ENCODE measurements around the gene RAB11A.

Gene RAB11A

DNA sequence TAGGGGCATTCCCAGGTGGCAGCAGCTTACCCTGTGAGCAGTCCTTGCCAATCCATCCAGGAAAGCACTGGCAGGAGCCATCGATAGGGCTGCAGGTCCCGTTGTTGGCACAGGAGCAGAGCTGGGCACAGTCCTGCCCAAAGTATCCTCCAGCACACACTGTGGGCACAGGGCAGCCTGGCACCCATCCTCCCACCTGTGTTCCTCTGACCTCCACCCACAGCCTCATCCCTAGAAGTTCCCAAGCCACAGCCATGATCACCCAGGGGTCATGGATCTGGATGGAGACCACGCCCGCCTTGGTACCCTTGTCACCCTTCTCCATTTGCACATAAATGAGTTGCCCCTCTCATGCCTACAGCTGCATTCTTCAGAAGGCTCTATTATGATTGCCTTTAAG lies 48.6 kb downstream of the RAB11A start:
- no peak for DNase-seq

DNA sequence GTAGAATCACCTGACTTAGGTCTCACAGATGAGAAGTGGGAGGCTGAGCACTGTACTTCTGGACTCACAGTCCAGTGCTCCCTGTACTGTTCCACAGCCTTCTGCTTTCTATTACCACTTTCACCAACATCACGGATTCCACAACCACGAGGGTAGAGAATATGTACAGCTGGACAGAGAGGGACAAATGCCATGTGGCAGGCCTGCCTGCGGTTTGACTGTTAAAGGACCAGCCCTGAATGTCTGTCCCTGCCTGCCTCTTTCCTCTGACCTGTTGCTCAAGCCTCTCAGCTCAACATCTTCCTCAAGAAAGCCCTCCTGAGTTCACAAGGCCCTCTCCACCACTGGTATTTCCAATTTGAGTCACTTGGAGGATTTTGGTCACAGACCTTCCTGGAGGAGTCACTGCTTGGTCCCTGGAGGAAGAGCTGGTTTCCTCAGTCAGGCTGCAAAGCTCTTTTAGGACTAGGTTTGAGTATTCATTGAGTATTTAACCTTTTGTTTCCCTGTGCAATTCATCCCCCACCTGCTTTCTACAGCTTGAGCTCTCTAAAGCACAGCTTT lies 49.1 kb downstream of the RAB11A start:
- DNase-seq = peak; percentile 26 to 60 (median 38)

DNA sequence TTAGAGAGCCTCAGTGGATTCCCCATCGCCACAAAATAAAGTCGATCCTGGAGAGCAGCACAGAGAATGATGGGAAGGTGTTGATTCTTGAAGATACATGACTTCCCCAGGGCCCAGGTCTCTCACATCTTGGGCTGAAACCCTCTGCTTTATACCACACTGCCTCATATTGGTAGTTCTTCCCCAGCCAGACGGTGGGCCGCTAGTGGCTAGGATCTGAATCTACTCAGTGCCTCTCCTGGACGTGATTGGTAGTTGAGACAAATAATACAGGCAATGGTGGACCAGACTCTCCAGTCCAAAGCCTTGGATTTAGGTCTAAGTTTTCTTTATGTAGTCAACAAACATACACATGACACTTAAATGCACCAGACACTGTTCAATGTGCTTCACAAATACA lies 49.7 kb downstream of the RAB11A start:
- no peak for DNase-seq

DNA sequence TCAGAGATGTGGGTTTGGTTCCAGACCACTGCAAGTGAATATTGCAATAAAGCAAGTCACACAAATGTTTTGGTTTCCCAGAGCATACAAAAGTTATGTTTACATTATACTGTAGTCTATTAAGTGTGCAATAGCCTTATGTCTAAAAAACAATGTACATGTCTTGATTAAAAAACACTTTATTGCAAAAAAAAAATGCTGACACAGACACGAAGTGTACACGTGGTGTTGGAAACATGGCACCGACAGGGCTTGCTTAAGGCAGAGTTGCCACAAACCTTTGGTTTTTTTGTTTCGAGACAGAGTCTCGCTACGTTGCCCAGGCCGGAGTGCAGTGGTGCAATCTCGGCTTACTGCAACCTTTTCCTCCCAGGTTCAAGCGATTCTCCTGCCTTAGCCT lies 50.1 kb downstream of the RAB11A start:
- DNase-seq = no peak

DNA sequence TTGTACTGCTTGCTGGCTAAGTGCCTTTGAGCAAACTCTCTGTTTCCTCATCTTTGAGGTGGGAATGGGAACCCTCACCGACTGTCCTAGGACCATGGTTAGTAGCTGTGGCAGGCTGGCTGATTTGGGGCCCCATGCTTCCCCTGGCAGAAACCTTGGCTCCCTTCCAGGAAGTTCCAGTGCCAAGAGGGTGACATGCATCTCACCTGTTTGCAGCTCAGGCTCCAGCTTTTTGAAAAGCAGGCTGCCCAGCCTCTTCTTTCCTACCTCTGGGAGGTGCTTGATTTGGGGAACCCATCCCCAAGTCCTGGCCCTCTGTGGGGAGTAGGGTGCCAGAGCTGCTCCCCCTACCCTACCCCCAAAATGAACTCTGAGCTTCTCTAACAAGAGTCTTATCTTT lies 50.8 kb downstream of the RAB11A start:
- no peak for DNase-seq

DNA sequence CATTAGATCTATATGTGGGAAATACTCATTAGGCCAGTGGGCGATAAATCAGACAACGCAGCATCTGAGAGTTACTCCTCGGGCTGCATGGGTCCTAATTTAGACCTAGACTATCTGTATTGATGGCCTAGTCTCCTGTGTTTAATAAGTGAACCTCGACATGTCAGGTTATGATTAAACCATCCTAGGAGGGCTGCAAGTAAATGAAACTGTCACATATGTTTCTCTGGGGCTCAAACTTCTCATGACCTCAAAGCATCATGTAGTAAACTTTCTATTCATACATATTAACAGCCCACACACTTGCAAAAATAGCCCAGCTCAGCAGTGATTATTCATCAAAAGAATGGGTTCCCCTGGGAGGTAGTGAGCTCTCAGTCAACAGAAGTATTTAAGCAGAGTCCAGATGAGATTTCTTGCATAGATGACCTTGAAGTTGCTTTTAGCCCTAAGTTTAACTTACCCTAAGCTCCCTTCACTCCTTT lies 51.6 kb downstream of the RAB11A start:
- no peak for DNase-seq

DNA sequence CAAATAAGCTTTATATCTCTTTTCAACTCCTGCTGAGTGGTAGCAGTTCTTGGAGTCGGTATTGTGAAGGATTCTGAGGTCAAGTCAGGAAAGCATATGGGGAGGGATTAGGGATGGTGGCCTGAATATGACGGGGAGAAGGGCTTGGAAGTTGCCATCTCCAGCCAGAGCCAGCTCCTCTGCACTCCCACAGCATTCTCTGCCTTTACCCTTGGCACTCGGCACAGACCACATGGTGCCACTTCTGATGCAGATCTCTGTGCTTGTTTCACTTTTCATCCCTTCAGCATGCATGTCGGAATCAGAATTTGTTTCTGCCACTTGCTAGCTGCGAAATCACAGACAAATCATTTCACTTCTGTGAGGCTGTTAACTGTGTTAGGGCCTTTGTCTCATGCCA lies 52.5 kb downstream of the RAB11A start:
- DNase-seq = no peak

DNA sequence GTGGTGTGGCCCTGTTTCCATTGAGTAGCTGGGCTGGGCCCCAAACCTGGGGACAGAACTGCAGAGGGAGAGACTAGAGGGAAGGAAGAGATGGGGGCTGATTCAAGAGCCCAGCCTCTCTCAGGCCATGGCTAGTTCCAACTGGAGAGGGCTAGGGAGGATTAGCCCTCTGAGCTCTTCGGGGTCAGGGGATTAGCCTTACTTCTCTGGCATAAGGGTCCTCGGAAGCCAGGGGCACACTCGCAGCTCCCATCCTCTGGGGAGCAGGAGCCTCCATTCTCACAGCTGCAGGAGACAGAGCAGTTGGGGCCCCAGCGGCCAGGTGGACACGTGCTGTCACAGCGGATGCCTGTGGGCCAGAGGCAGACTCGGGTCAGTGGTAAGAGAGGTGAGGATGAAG lies 53.3 kb downstream of the RAB11A start:
- no peak for DNase-seq

DNA sequence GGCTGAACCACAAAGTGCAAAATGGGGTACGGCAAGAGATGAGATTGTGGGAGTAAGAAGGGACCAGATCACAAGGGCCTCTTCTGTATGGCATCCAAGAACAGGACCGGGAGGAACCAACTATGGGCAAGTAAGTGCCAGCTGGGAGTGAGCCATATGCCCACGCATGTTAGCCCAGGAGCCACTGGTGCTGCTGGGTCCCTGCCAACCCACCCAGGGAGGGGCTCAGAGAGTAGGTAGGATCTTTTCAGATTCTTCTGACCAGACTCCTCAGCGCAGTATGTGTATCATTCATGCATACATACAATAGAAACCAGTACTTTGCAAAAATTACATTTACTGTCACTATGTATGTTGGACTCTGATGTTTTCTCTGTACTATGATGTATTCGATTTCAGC lies 54.0 kb downstream of the RAB11A start:
- DNase-seq = no peak

DNA sequence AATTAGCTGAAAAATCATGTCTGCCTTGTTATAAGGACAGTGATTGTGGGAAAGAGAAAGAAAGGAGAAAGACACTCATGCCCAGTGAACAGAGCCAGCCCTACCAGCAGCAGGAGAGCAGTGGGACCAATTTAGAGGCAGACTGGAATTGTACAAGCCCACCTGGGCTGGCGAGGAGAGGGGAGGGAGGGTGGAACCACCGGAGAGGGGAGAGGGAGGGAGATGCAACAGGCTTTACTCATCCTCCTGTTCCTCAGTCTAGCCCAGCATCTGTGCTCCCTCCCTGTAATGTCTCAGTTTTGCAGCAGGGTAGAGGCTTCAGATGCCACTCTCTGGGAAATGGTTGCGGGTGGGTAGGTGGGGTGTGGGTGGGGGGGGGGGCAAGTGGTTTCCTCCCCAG lies 54.7 kb downstream of the RAB11A start:
- DNase-seq = no peak

DNA sequence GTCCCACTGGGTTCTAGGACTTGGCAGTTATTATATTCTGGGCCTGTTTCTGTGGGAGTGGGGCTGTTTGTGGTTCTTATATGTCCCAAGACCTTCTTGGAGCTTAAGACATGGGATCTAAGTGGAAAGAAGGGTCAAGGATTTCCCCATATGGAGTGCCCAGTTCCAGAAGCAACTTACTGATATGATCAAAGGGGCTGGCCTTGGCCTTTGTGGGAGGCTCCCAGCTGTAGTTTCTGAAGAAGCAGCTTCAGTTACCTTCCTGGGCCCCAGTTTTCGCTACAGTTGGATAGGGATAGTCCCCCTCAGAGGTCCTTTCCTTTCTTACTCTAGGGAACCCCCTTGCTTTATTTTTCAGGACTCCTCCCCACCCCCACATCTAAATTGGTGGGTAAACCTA lies 56.0 kb downstream of the RAB11A start:
- no peak for DNase-seq

DNA sequence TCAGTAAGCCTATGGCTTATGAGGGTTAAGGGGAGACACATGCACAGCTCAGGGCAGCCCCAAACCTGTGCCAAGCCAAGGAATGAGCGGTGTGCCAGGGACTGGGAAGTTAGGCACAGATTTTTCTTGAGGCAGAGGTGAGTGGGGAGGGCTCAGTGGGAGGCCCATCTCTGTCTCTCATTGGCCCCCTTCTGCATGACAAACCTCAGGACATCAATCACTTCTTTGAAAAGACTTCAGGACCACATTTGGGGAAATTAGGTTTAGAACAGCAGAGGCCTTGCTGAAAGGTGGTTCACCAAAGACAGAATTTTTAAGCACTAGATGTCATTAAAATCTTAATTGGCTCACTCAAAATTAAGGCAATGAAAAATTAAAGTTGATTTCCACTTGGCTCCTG lies 57.2 kb downstream of the RAB11A start:
- no peak for DNase-seq

DNA sequence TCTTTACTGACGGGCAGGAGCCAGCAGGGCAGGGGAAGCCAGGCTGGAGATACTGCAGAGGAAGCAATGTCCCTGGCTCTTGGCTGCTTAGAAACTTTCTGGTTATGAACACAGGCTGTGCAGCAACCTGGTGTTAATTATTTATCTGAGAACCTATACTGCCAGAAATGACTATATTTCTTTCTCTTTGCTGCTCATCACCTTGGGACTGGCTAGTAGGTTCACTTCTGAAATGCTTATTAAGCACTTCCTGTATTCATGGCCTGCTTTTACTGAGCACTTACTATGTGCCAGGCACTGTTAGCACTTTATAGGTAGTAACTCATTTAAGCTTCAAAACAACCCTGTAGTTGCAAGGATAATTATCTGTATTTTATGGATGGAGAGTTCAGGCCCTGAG lies 57.6 kb downstream of the RAB11A start:
- no peak for DNase-seq

DNA sequence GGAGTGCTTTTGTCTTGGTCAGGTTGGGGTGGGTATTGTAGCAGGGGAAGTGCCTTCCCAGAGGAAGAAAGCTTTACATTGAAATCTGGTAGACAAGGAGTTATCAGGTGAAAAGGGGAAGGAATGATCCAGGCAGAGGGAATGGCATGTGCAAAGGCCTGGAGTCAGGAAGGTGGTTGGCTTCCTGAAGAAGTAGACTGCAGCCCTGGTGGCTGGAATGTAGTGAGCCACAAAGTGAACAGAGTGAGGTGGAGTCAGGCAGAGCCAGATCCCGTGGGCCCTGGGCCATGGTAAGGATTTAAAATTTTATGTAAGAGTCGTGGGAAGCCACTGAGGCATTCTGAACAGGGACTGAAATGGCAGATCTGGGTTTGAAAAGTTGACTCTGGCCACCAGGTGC lies 58.3 kb downstream of the RAB11A start:
- no peak for DNase-seq

DNA sequence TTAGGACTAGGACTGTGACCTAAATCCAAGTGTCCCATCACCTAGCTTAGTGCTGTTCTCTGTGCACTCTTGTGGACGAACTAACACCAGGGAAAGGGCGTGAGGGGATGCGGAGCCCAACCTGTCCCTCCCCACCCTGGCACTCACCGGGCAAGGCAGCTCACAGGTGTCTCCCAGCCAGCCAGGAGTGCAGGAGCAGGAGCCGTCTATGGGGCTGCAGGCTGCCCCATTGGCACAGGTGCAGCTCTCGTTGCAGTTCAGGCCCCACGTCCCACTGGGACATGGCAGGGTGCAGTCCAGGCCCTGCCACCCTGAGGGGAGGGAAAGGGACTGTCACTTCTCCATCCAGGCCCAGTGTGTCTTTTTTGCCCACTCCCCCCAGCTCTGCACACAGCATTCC lies 60.3 kb downstream of the RAB11A start:
- DNase-seq = no peak

DNA sequence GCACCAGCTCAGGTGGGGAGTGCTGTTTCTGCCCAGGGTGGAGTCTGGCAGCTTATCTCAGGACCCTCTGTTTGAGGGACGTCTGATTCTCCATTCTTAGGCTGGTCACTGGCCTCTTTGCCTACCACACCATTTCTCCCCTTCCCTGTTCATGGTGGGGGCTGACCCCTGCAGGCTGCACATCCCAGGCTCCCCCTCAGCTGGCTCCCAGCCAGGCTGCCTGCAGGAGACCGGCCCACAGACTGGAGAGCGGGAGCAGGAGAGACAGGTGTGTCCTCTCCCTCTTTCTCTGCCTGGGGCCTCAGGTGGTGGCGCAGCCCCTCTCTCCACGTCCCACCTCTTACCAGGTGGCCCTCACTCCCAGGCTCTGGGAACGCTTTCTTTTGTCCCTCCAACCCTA lies 60.8 kb downstream of the RAB11A start:
- no peak for DNase-seq

DNA sequence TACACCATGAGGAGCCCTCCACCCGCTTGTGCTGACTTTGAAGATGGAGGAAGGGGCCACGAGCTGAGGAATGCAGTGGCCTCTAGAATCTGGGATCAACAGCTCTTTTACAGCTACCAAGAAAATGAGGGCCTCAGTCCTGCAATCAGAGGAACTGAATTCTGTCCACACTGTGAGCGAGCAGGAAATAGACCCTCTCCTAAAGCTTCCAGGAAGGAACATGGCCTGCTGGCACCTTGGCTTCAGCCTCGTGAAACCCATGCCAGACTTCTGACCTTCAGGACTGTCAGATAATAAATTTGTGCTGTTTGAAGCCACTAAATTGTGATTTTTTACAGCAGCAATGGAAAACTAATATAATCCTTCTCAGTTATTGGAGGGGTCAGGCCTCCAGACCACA lies 61.9 kb downstream of the RAB11A start:
- DNase-seq = no peak

DNA sequence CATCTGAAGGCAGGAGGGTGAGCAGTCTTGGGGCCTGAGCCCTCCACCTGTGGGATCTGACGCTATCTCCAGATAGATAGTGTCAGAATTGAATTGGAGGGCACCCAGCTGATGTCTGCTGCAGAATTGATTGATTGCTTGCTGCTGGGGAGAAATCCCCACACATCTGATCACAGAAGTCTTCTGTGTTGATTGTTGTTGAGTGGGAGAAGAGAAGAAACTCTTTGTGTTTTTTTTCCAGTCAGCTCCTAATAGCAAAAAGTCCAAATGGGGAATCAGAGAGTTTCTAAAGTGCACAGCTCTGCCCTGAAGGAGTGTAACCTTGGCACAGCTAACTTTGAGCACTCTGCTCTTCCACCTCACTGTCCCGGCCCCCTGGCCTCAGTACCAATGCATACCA lies 66.1 kb downstream of the RAB11A start:
- DNase-seq = no peak

DNA sequence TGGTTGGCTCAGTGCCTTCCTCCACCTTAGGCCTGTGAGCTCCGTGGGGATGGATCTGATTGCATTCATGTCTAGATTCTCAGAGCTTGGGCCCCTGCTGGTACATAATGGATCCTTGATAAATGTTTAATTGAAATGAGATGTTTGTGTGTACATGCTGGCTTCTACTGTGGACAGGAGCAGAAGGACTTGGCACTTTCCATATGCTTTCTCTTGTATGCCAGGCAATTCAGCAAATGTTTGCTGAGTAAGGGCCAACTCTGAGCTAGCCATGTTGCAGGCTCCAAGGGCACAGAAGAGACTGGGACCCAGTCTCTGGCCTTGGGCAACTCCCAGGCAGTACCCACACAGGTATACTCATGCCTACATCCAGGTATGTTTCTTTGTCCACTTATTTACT lies 67.0 kb downstream of the RAB11A start:
- no peak for DNase-seq

DNA sequence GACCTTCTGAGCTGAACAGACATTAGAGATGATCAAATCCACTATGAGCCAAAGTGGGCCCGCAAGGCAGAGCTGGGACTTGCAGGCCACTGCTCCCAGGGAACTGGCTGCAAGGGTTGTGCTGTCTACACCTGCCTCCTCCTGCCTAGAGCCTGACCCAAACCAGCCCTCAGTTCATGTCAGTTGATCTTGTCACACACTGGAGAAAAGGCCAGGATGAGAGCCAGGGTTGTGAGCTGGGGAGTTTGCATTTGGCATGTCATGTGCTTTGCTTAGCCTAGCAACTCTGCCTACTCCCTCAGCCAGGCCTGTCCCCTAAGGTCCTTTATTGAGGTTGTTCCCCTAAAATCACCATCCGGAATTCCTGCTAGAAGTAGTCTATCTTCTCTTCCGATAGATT lies 67.8 kb downstream of the RAB11A start:
- DNase-seq = no peak

DNA sequence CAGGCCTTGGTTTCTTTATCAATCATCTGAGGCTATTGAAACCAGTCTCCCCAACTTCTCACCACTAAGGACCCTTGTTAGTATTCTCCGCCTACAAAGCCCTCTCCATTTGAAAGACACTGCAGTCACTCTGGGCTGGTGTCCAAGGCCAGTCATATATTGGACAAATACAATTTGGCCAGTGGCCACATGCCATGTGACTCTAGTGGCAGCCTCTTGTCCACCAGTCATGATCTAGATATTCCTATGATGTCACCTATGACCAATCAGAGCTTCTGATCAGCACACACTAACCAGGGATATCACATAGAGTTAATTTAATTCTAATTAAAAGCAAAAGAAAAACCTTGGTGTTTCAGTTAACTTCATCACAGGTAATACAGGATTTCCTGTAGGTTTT lies 68.2 kb downstream of the RAB11A start:
- peak; percentile 7 to 37 (median 22) for DNase-seq

DNA sequence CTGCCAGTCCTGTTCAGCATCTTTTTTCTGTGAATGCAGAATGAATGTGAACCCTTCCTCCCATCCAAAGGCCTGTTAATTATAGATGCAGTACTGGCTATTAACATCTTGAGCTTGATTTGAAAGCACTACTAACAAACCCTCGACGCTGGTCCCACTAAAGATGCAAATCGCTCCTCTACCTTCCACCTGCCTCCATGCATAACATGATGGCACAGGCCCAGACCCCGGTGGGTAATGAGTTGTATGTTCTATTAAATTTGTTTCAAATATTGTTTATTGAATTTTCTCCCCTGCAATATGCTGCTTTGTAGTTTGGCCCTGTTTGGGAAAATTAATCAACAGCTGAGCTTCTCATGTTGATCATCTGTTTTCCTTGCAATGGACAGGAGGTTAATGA lies 69.3 kb downstream of the RAB11A start:
- DNase-seq = no peak

DNA sequence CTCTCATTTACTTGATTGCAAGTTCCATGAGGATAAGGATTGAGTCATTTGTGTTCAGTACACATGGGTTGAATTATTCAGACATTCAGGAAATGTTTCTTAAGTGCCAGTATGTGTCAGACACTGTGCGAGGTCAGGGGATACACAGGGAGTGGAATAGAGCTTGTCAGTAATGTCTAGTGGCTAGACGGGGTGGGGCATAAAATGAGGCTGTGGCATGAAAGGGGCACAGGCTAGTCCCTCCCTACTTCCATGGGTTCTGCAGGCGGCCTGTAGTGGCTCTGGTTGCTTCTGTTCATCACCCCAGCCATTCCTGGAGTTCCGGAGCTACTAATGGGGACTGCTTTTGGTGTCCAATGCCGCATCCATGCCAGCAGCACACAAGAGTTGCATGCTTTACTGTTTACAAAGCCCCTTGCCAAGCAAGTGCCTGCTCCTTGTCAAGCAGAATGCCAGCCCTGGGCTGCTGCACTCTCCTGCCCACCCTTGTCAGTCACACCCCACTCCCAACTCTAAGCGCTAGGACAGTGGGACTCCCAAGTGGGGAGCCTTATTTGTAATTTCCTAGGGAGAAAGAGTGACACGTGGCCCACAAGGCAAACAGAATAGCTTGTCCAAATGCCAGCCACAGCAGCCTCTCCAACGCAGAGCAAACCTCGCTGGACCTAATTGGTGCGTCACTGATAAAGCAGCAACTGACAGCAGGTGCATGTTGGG lies 70.8 kb downstream of the RAB11A start:
- peak; percentile 12 to 27 (median 13) for DNase-seq

DNA sequence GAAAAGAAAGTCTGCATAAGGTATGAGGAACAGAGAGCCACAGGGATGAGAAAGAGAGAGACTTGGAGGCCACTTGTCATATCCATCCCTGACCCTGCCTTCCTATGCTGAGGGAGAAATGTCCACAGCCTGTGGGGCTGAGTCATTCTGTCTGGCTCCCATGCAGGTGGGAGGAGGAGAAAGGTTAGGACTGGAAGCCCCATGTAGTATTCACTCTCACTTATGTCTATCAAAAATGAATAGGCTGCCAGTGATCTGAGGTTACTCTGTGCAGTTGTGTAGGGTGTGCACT lies 71.3 kb downstream of the RAB11A start:
- DNase-seq = no peak
